HepG2 (cell line): ENCODE measurements around the gene MAGEA4. TPM values are rescaled to one million over a fixed set of nuclear protein-coding genes. Genes with fewer than 3 reads are reported as not detected.

Source experiments
- CHCHD3 ChIP-seq: sonication (generic); formaldehyde crosslinking; IDR thresholded peaks from 2 replicates; pipeline ENCODE4 v1.8.0; 2022; ENCODE audit warnings: mild to moderate bottlenecking, missing genetic modification reagents, moderate library complexity
- DDIT3 ChIP-seq: sonication (generic); formaldehyde crosslinking; IDR thresholded peaks from 2 replicates; pipeline ENCODE4 v1.4.0; 2020; ENCODE audit warnings: mild to moderate bottlenecking, missing genetic modification reagents
- MBD4 ChIP-seq: IDR thresholded peaks from 2 replicates; pipeline ENCODE4 v1.6.1; 2012; ENCODE audit warnings: low read length, inconsistent platforms, borderline replicate concordance
- RBM39 ChIP-seq: fragments of 200-400 bp; formaldehyde crosslinking; IDR thresholded peaks from one replicate; pipeline ENCODE4 v1.6.1; 2018; ENCODE audit warnings: antibody characterized with exemption, mild to moderate bottlenecking, low read depth, low read length; ENCODE audit not compliant: poor library complexity, severe bottlenecking
- SKI ChIP-seq: fragments of 450-650 bp; IDR thresholded peaks from one replicate; pipeline ENCODE4 v1.6.1; 2018; ENCODE audit warnings: mild to moderate bottlenecking; ENCODE audit not compliant: partially characterized antibody
- SMARCE1 ChIP-seq: fragments of 450-650 bp; IDR thresholded peaks from 2 replicates; pipeline ENCODE4 v1.6.1; 2017; ENCODE audit warnings: borderline replicate concordance
- ZFP36 ChIP-seq: fragments of 150-350 bp; IDR thresholded peaks from 2 replicates; pipeline ENCODE4 v1.6.1; 2018; ENCODE audit warnings: borderline replicate concordance, low read length, low read depth; ENCODE audit not compliant: partially characterized antibody
- ZNF124 ChIP-seq: sonication (generic); formaldehyde crosslinking; IDR thresholded peaks from 2 replicates; pipeline ENCODE4 v1.4.0; 2020; ENCODE audit warnings: missing genetic modification reagents
- ZNF296 ChIP-seq: sonication (generic); formaldehyde crosslinking; conservative IDR thresholded peaks from 2 replicates; pipeline ENCODE4 v1.5.0; 2020; ENCODE audit warnings: mild to moderate bottlenecking, missing genetic modification reagents
- ZNF326 ChIP-seq: sonication (generic); formaldehyde crosslinking; IDR thresholded peaks from 2 replicates; pipeline ENCODE4 v1.4.0; 2020; ENCODE audit warnings: missing genetic modification reagents, borderline replicate concordance
- ZNF598 ChIP-seq: sonication (generic); formaldehyde crosslinking; IDR thresholded peaks from 2 replicates; pipeline ENCODE4 v1.5.1; 2020; ENCODE audit warnings: mild to moderate bottlenecking, missing genetic modification reagents, borderline replicate concordance
- polyA plus RNA-seq, 8 experiments: library from polyadenylated mRNA; depleted of rRNA in 3 of 8; stranded (reverse) in 7 of 8; unstranded in 1 of 8; fragments of >200 nt; fragmentation: Illumina TruSeq in 4 of 8; extraction: Trizol in 4 of 8; gene quantifications; 2 replicates each; pipeline versions ENCODE4 v1.2.1 to v1.2.3, GENCODE V29; 2011 to 2016; ENCODE audit warnings: low read depth in 4 of 8, missing spikeins in 1 of 8, mixed read lengths in 1 of 8; ENCODE audit not compliant: insufficient read depth in 1 of 8
- total RNA-seq, 5 experiments: library from RNA; depleted of rRNA; stranded (reverse); fragments of >200 nt; fragmentation: Illumina TruSeq; extraction: Trizol; gene quantifications; 2 replicates each; pipeline ENCODE4 v1.2.3, GENCODE V29; 2016; ENCODE audit warnings: low read depth in 1 of 5
- TF ChIP-seq, protein P1 (sequence below): sonication (generic); formaldehyde crosslinking; IDR thresholded peaks from 2 replicates; pipeline ENCODE4 v1.4.0; 2020; ENCODE audit warnings: missing genetic modification reagents, low read depth, mild to moderate bottlenecking, borderline replicate concordance
- TF ChIP-seq, protein P2 (sequence below): sonication (generic); formaldehyde crosslinking; IDR thresholded peaks from 2 replicates; pipeline ENCODE4 v1.4.0; 2020; ENCODE audit warnings: missing genetic modification reagents
- TF ChIP-seq, protein P3 (sequence below): sonication (generic); formaldehyde crosslinking; IDR thresholded peaks from 2 replicates; pipeline ENCODE4 v1.8.1; 2023; ENCODE audit warnings: mild to moderate bottlenecking, inconsistent platforms, moderate library complexity, missing genetic modification reagents, borderline replicate concordance

The MAGEA4 gene
- total and polyA plus RNA-seq, 2 of the 13 experiments (the other 11 are each of a cell fraction or from before 2014, with no cell fraction given) = not detected

DNA sequence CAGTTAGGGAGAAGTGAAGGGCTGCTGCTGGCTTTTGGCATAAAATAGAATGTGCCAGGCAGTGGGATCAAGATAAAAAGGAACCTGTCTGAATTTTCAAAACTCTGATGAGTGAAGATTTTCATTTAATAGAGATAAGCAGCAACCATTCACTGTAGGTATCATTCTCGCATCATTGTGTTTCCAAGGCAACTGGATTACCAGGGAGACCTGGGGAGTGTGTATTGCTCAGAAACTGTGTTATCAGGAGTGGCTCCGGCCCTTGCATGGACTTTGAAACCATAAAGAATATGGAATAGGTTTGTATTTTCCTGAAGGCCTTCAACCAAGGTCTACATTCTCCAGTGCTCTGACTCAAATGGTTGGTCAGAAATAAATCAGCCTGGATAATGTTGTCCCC lies 23.3 kb upstream of the MAGEA4 start (continued):
- TF ChIP-seq ZNF598 (CRISPR knock-in tag) (no peak), DDIT3 (no peak), SMARCE1 (no peak), ZNF296 (CRISPR knock-in tag) (no peak), RBM39 (no peak), CHCHD3 (CRISPR knock-in tag) (no peak), ZNF326 (no peak), SKI (no peak), MBD4 (no peak), ZNF124 (CRISPR knock-in tag) (no peak), ZFP36 (no peak)
- TF ChIP-seq, protein P1, sequence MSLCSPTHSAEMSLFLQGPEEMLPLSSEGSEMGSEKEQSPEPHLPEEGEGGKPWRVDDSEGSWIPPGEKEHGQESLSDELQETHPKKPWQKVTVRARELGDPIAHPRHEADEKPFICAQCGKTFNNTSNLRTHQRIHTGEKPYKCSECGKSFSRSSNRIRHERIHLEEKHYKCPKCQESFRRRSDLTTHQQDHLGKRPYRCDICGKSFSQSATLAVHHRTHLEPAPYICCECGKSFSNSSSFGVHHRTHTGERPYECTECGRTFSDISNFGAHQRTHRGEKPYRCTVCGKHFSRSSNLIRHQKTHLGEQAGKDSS (CRISPR knock-in tag) = no peak
- TF ChIP-seq, protein P2, sequence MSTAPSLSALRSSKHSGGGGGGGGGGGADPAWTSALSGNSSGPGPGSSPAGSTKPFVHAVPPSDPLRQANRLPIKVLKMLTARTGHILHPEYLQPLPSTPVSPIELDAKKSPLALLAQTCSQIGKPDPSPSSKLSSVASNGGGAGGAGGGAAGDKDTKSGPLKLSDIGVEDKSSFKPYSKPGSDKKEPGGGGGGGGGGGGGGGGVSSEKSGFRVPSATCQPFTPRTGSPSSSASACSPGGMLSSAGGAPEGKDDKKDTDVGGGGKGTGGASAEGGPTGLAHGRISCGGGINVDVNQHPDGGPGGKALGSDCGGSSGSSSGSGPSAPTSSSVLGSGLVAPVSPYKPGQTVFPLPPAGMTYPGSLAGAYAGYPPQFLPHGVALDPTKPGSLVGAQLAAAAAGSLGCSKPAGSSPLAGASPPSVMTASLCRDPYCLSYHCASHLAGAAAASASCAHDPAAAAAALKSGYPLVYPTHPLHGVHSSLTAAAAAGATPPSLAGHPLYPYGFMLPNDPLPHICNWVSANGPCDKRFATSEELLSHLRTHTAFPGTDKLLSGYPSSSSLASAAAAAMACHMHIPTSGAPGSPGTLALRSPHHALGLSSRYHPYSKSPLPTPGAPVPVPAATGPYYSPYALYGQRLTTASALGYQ = no peak
- TF ChIP-seq, protein P3, sequence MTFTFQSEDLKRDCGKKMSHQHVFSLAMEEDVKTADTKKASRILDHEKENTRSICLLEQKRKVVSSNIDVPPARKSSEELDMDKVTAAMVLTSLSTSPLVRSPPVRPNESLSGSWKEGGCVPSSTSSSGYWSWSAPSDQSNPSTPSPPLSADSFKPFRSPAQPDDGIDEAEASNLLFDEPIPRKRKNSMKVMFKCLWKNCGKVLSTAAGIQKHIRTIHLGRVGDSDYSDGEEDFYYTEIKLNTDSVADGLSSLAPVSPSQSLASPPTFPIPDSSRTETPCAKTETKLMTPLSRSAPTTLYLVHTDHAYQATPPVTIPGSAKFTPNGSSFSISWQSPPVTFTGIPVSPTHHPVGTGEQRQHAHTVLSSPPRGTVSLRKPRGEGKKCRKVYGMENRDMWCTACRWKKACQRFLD (CRISPR knock-in tag) = no peak
